ENCODE data around the gene BOLA1. TPM values are rescaled to one million over a fixed set of nuclear protein-coding genes. Genes with fewer than 3 reads are reported as not detected.

BOLA1 gene
- total and polyA plus RNA-seq, 2 of the 13 experiments (the other 11 are each of a cell fraction or from before 2014, with no cell fraction given), result 3.2 to 4.2 TPM

- TF ChIP-seq ZNF609 (CRISPR knock-in tag; IDR thresholded peaks at IDR 0.05; ENCODE audit: borderline replicate concordance), result no peak
- TF ChIP-seq MBD4 (IDR thresholded peaks at IDR 0.05; ENCODE audit: borderline replicate concordance, low read length), result no peak
- TF ChIP-seq ZNF563 (CRISPR knock-in tag; IDR thresholded peaks at IDR 0.05), result no peak
- TF ChIP-seq ESRRA (CRISPR knock-in tag; IDR thresholded peaks at IDR 0.05; ENCODE audit: low read depth), result no peak
- no peak for TF ChIP-seq PAWR (CRISPR knock-in tag; IDR thresholded peaks at IDR 0.05; ENCODE audit: borderline replicate concordance)
Observed at GRCh38 chr1:149949911-149950310, 50.5 kb downstream of the BOLA1 start (continued).

Other genes starting within 250 kb of the BOLA1 start
- not detected in 2 replicates for gene FCGR1A, start 116.9 kb upstream of the BOLA1 start, total RNA-seq (2016; rRNA removed; fragmentation: Illumina TruSeq; extraction: Trizol)
- not detected in 2 replicates for gene FCGR1A, start 116.9 kb upstream of the BOLA1 start, polyA plus RNA-seq (2011; rRNA removed)
- gene SV2A, start 18.3 kb downstream of the BOLA1 start, total RNA-seq (2016; rRNA removed; fragmentation: Illumina TruSeq; extraction: Trizol), result 0.45 and 0.84 TPM in 2 replicates
- 1.9 and 3.3 TPM in 2 replicates for gene SV2A, start 18.3 kb downstream of the BOLA1 start, polyA plus RNA-seq (2011; rRNA removed)
- 14.8 and 24.6 TPM in 2 replicates for gene SF3B4, start 28.2 kb downstream of the BOLA1 start, total RNA-seq (2016; rRNA removed; fragmentation: Illumina TruSeq; extraction: Trizol)
- gene SF3B4, start 28.2 kb downstream of the BOLA1 start, polyA plus RNA-seq (2011; rRNA removed), result 13.8 and 14.6 TPM in 2 replicates
- gene MTMR11, start 37.3 kb downstream of the BOLA1 start, total RNA-seq (2016; rRNA removed; fragmentation: Illumina TruSeq; extraction: Trizol), result 0.27 and 0.49 TPM in 2 replicates
- gene MTMR11, start 37.3 kb downstream of the BOLA1 start, polyA plus RNA-seq (2011; rRNA removed), result 2.8 and 4.0 TPM in 2 replicates
- gene OTUD7B, start 111.2 kb downstream of the BOLA1 start, total RNA-seq (2016; rRNA removed; fragmentation: Illumina TruSeq; extraction: Trizol), result 11.2 and 13.2 TPM in 2 replicates
- 5.1 and 6.9 TPM in 2 replicates for gene OTUD7B, start 111.2 kb downstream of the BOLA1 start, polyA plus RNA-seq (2011; rRNA removed)
- 25.2 and 26.5 TPM in 2 replicates for gene VPS45, start 168.2 kb downstream of the BOLA1 start, total RNA-seq (2016; rRNA removed; fragmentation: Illumina TruSeq; extraction: Trizol)
- 13.7 and 15.2 TPM in 2 replicates for gene VPS45, start 168.2 kb downstream of the BOLA1 start, polyA plus RNA-seq (2011; rRNA removed)

Data from HepG2 (cell line).